ENCODE data around the gene TRIM71. TPM values are rescaled to one million over a fixed set of nuclear protein-coding genes. Genes with fewer than 3 reads are reported as not detected.

Gene TRIM71
- total and polyA plus RNA-seq, 2 donors = 0.09 TPM

GRCh38 chr3:32817257-32817557 is 590 bp upstream of the TRIM71 start:
- Histone ChIP-seq H3K9me3 (ENCODE audit: control insufficient read depth in 2 of 2, insufficient read depth in 1 of 2, low read length in 1 of 2) (peaks cover 0 to 15% of the 10 kb centered on the region in 2 donors), H3K27ac (ENCODE audit: low read depth in 1 of 2, low read length in 1 of 2) (no peak overlapping the region), H3K27me3 (ENCODE audit: control insufficient read depth in 2 of 2, insufficient read depth in 1 of 2, low read length in 1 of 2) (peaks cover 56 to 76% of the 10 kb centered on the region in 2 donors), H3K36me3 (ENCODE audit: control insufficient read depth in 2 of 2, insufficient read depth in 2 of 2, low read length in 1 of 2) (no peaks in the 10 kb centered on the region), H3K4me1 (ENCODE audit: control insufficient read depth in 2 of 2, insufficient read depth in 2 of 2, low read length in 2 of 2) (peaks cover 3 to 18% of the 10 kb centered on the region in 2 donors), H3K4me3 (ENCODE audit: low read length in 2 of 2) (peak overlapping the region in 1 of 2 donors; percentile 55)
- peak in 2 of 9 donors; percentile 12 to 38 for DNase-seq (ENCODE audit: low read depth in 6 of 9, low spot score in 9 of 9)
- WGBS = 2% methylated on average over 49 of the region's 49 CpGs

GRCh38 chr3:32818229-32818969 is 602 bp downstream of the TRIM71 start:
- no peak overlapping the region for H3K27ac ChIP-seq (ENCODE audit: low read depth in 1 of 2, low read length in 1 of 2)
- 4% methylated on average over 111 of the region's 111 CpGs for WGBS
- no peaks in the 10 kb centered on the region for H3K36me3 ChIP-seq (ENCODE audit: control insufficient read depth in 2 of 2, insufficient read depth in 2 of 2, low read length in 1 of 2)
- H3K4me1 ChIP-seq (ENCODE audit: control insufficient read depth in 2 of 2, insufficient read depth in 2 of 2, low read length in 2 of 2) = peaks cover 3 to 18% of the 10 kb centered on the region in 2 donors
- DNase-seq (ENCODE audit: low read depth in 6 of 9, low spot score in 9 of 9) = peak in 2 of 9 donors; percentile 6 to 15
- peaks cover 56 to 82% of the 10 kb centered on the region in 2 donors for H3K27me3 ChIP-seq (ENCODE audit: control insufficient read depth in 2 of 2, insufficient read depth in 1 of 2, low read length in 1 of 2)
- peaks cover 0 to 15% of the 10 kb centered on the region in 2 donors for H3K9me3 ChIP-seq (ENCODE audit: control insufficient read depth in 2 of 2, insufficient read depth in 1 of 2, low read length in 1 of 2)
- peak overlapping the region in 1 of 2 donors; percentile 55 for H3K4me3 ChIP-seq (ENCODE audit: low read length in 2 of 2)

DNA sequence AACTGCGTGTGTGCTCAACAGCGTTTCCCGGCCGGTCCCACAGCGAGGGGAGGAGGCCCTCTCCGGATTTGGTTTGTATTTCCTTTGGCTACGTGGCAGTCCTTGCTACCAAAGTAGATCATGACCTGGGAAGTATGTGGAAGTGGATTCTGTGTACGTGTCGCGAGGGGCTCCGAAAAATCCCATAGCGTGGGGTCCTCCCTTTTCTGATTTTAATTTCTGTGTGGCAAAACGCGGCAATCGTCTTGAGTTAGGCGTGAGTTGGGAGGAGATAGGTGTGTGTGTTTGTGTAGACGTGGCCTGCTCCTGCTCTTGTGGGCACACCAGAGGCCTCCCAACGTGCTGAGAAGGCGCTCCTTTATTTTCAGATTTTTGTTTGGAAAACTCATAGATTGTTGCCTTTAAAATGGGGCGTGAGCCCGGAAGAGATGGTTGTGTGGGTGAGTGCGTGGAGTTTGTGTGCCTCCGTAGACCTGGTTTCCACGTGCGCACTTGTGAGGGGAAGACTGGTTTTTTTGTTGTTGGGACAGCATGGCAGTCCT is 1.2 kb downstream of the TRIM71 start:
- WGBS = 79% methylated on average over 25 of the region's 25 CpGs
- Histone ChIP-seq H3K9me3 (ENCODE audit: control insufficient read depth in 2 of 2, insufficient read depth in 1 of 2, low read length in 1 of 2) (peaks cover 0 to 15% of the 10 kb centered on the region in 2 donors), H3K27ac (ENCODE audit: low read depth in 1 of 2, low read length in 1 of 2) (no peak overlapping the region), H3K4me3 (ENCODE audit: low read length in 2 of 2) (no peak overlapping the region), H3K36me3 (ENCODE audit: control insufficient read depth in 2 of 2, insufficient read depth in 2 of 2, low read length in 1 of 2) (no peaks in the 10 kb centered on the region), H3K4me1 (ENCODE audit: control insufficient read depth in 2 of 2, insufficient read depth in 2 of 2, low read length in 2 of 2) (peaks cover 3 to 18% of the 10 kb centered on the region in 2 donors), H3K27me3 (ENCODE audit: control insufficient read depth in 2 of 2, insufficient read depth in 1 of 2, low read length in 1 of 2) (peaks cover 56 to 86% of the 10 kb centered on the region in 2 donors)
- no peak for DNase-seq (ENCODE audit: low read depth in 6 of 9, low spot score in 9 of 9)

GRCh38 chr3:32819551-32820348 is 2.0 kb downstream of the TRIM71 start:
- Histone ChIP-seq H3K4me1 (ENCODE audit: control insufficient read depth in 2 of 2, insufficient read depth in 2 of 2, low read length in 2 of 2) (peaks cover 3 to 15% of the 10 kb centered on the region in 2 donors), H3K27ac (ENCODE audit: low read depth in 1 of 2, low read length in 1 of 2) (no peak overlapping the region), H3K4me3 (ENCODE audit: low read length in 2 of 2) (no peak overlapping the region), H3K9me3 (ENCODE audit: control insufficient read depth in 2 of 2, insufficient read depth in 1 of 2, low read length in 1 of 2) (peaks cover 0 to 15% of the 10 kb centered on the region in 2 donors), H3K36me3 (ENCODE audit: control insufficient read depth in 2 of 2, insufficient read depth in 2 of 2, low read length in 1 of 2) (no peaks in the 10 kb centered on the region), H3K27me3 (ENCODE audit: control insufficient read depth in 2 of 2, insufficient read depth in 1 of 2, low read length in 1 of 2) (peaks cover 56 to 82% of the 10 kb centered on the region in 2 donors)
- 96% methylated on average over 41 of the region's 41 CpGs for WGBS
- DNase-seq (ENCODE audit: low read depth in 6 of 9, low spot score in 9 of 9) = no peak

DNA sequence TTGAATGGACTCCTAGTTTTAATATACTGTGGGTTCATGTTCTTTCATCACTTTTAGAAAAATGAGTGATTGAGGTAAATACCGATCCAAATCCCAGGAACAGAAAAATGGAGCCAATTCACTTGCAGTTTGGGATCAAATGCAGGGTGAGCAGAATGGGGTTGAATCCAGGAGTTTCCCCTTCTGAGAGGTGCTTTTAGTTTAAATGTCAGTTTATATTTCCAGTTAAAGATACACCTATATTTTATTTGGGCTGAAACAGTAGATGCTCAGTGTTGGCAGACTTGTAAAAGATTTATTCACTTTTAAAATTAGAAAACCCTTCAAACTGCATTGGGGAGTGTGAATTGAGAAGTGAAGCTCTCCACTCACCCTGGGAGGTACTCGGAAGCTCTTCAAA is 2.6 kb downstream of the TRIM71 start:
- peaks cover 3 to 12% of the 10 kb centered on the region in 2 donors for H3K4me1 ChIP-seq (ENCODE audit: control insufficient read depth in 2 of 2, insufficient read depth in 2 of 2, low read length in 2 of 2)
- no peak overlapping the region for H3K27ac ChIP-seq (ENCODE audit: low read depth in 1 of 2, low read length in 1 of 2)
- H3K27me3 ChIP-seq (ENCODE audit: control insufficient read depth in 2 of 2, insufficient read depth in 1 of 2, low read length in 1 of 2) = peaks cover 54 to 75% of the 10 kb centered on the region in 2 donors
- WGBS = 95% methylated on average over 2 of the region's 2 CpGs
- DNase-seq (ENCODE audit: low read depth in 6 of 9, low spot score in 9 of 9) = no peak
- no peak overlapping the region for H3K4me3 ChIP-seq (ENCODE audit: low read length in 2 of 2)
- H3K36me3 ChIP-seq (ENCODE audit: control insufficient read depth in 2 of 2, insufficient read depth in 2 of 2, low read length in 1 of 2) = no peaks in the 10 kb centered on the region
- peaks cover 0 to 15% of the 10 kb centered on the region in 2 donors for H3K9me3 ChIP-seq (ENCODE audit: control insufficient read depth in 2 of 2, insufficient read depth in 1 of 2, low read length in 1 of 2)

DNA sequence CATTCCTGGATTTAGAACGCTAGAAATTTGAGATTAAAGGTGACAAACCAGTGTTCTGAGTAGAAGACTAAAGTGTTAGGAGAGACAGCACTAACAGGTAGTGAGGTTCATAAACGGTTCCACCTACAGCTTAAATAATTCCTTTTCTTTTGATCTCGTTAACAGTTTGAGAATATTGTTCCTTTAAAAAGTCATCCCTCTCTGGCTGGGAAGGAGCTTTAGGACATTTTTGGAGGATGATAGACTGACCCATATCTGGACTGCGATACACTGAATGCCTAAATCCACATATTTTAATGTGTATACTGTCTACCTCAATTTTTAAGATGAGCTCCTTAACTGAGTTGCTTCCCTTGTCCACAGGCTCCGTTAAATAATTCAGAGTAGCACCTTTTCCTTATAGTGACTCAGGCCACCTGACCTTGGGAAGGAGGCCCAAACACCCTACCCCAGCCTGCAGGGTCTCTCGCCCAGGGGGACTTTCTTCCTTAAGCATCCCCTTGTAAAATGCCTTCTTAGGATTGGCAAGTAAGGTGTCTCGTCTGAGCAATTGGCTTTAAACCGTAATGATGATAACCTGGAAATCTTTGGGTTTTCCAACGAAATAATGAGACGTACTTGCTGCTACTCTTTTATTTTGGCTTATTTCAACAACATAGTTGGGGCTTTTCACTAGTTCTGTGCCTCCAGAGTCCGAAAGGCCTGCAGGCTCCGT is 3.3 kb downstream of the TRIM71 start:
- 85% methylated on average over 12 of the region's 12 CpGs for WGBS
- Histone ChIP-seq H3K36me3 (ENCODE audit: control insufficient read depth in 2 of 2, insufficient read depth in 2 of 2, low read length in 1 of 2) (no peaks in the 10 kb centered on the region), H3K9me3 (ENCODE audit: control insufficient read depth in 2 of 2, insufficient read depth in 1 of 2, low read length in 1 of 2) (peaks cover 0 to 15% of the 10 kb centered on the region in 2 donors), H3K27ac (ENCODE audit: low read depth in 1 of 2, low read length in 1 of 2) (no peak overlapping the region), H3K4me3 (ENCODE audit: low read length in 2 of 2) (no peak overlapping the region), H3K27me3 (ENCODE audit: control insufficient read depth in 2 of 2, insufficient read depth in 1 of 2, low read length in 1 of 2) (peaks cover 47 to 68% of the 10 kb centered on the region in 2 donors), H3K4me1 (ENCODE audit: control insufficient read depth in 2 of 2, insufficient read depth in 2 of 2, low read length in 2 of 2) (peaks cover 3 to 9% of the 10 kb centered on the region in 2 donors)
- DNase-seq (ENCODE audit: low read depth in 6 of 9, low spot score in 9 of 9) = no peak

GRCh38 chr3:32821686-32822296 is 4.0 kb downstream of the TRIM71 start:
- no peak overlapping the region for H3K27ac ChIP-seq (ENCODE audit: low read depth in 1 of 2, low read length in 1 of 2)
- no peak for DNase-seq (ENCODE audit: low read depth in 6 of 9, low spot score in 9 of 9)

DNA sequence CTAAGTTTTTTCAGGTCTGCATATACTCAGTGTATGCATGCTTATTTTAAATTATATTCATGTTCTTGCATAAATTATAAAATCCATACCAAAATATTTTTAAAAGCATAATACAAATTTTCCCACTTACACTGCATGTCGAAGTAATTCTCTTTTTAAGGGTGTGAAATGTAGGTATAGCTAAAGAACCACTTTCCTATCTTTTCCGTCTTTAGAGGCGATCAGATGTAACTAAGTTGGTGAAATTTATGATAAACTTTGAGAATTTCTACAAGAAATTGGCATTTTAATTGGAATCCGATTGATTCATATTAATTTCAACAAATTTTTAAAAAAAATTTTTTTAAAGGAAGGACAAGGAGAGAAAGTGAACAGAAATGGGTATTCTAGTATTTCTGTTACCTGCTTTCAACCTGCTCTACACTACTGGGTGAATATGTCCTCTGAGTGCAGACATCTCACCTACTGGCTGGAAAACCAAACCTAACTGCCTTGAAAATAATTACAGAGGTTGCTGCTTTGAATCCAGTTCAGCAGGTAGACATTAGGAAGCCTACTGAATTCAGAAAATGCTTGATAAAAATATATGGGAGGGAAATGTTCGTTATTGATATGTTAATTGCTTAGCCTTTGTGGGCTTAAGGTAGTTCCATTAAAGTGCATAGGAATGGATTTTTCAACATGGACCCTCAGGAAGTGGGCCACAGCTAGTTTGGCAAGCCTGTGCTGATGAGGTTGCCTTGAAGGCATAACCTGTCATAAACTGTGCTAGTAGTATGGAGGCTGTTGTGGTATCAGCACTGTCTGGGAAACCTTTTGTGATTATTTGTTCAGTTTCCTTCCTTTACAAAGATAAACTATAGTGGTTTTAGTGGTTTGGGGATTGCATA is 5.1 kb downstream of the TRIM71 start:
- no peak for DNase-seq (ENCODE audit: low read depth in 6 of 9, low spot score in 9 of 9)
- Histone ChIP-seq H3K36me3 (ENCODE audit: control insufficient read depth in 2 of 2, insufficient read depth in 2 of 2, low read length in 1 of 2) (no peaks in the 10 kb centered on the region), H3K4me1 (ENCODE audit: control insufficient read depth in 2 of 2, insufficient read depth in 2 of 2, low read length in 2 of 2) (peaks cover 0 to 1% of the 10 kb centered on the region in 2 donors), H3K4me3 (ENCODE audit: low read length in 2 of 2) (no peak overlapping the region), H3K9me3 (ENCODE audit: control insufficient read depth in 2 of 2, insufficient read depth in 1 of 2, low read length in 1 of 2) (peaks cover 0 to 12% of the 10 kb centered on the region in 2 donors), H3K27ac (ENCODE audit: low read depth in 1 of 2, low read length in 1 of 2) (no peak overlapping the region), H3K27me3 (ENCODE audit: control insufficient read depth in 2 of 2, insufficient read depth in 1 of 2, low read length in 1 of 2) (peaks cover 30 to 53% of the 10 kb centered on the region in 2 donors)
- 97% methylated on average over 5 of the region's 5 CpGs for WGBS

More at GRCh38 chr3:32821686-32822296, 4.0 kb downstream of the TRIM71 start:
- Histone ChIP-seq H3K4me1 (ENCODE audit: control insufficient read depth in 2 of 2, insufficient read depth in 2 of 2, low read length in 2 of 2) (peaks cover 3 to 8% of the 10 kb centered on the region in 2 donors), H3K9me3 (ENCODE audit: control insufficient read depth in 2 of 2, insufficient read depth in 1 of 2, low read length in 1 of 2) (peaks cover 0 to 15% of the 10 kb centered on the region in 2 donors), H3K4me3 (ENCODE audit: low read length in 2 of 2) (no peak overlapping the region), H3K36me3 (ENCODE audit: control insufficient read depth in 2 of 2, insufficient read depth in 2 of 2, low read length in 1 of 2) (no peaks in the 10 kb centered on the region), H3K27me3 (ENCODE audit: control insufficient read depth in 2 of 2, insufficient read depth in 1 of 2, low read length in 1 of 2) (peaks cover 41 to 62% of the 10 kb centered on the region in 2 donors)
- WGBS = 92% methylated on average over 44 of the region's 44 CpGs

Data from thymus (tissue), 11 donors.